C4-2B (cell line): Measurements from ENCODE around the gene SOCS6.

ENCODE experiments used
- CTCF ChIP-seq: fragments of 450-650 bp; conservative IDR thresholded peaks from 2 replicates; pipeline ENCODE4 v1.5.1; 2017; ENCODE audit warnings: mild to moderate bottlenecking
- ZFX ChIP-seq: fragments of 450-650 bp; IDR thresholded peaks from 2 replicates; pipeline ENCODE4 v1.6.1; 2017

DNA sequence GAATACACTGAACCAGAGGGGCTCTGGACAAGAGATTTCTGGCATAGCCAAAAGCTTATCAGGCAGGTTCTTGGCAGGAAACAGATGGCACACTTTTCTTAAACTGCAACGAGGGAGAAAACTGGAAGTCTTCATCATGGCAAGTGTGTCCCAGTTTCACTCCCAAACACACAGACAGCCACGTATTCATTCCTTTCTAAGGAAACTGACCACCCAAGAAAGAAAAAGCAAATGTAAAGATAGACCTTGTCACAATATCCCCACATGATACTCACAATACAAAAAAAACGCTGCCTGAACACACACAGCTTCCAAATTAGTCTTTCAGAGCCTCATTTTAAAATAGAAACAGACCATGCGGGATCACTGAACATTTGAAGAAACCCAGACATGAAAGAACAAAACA lies 42.8 kb upstream of the SOCS6 start:
- TF ChIP-seq CTCF (no peak), ZFX (no peak)
